Gastrocnemius medialis (tissue), 4 donors: ENCODE data around the gene TEDDM1.

Source experiments
- POLR2A ChIP-seq, 2 donors: fragments of 450-650 bp; IDR thresholded peaks; one replicate each; pipeline ENCODE4 v1.6.1; 2017; ENCODE audit warnings: antibody characterized with exemption in 2 of 2, mild to moderate bottlenecking in 2 of 2, moderate library complexity in 2 of 2
- TF ChIP-seq, protein P1 (sequence below), 5 experiments: fragments of 450-650 bp in 3 of 5; fragments of 200-600 bp in 2 of 5; sonication (generic) in 2 of 5; IDR thresholded peaks in 4 of 5; conservative IDR thresholded peaks in 1 of 5; 1 replicate in 4 of 5; 2 replicates in 1 of 5; pipeline ENCODE4 v1.5.1; 2016 to 2019; ENCODE audit warnings: antibody characterized with exemption in 5 of 5, mild to moderate bottlenecking in 3 of 5, moderate library complexity in 3 of 5

DNA sequence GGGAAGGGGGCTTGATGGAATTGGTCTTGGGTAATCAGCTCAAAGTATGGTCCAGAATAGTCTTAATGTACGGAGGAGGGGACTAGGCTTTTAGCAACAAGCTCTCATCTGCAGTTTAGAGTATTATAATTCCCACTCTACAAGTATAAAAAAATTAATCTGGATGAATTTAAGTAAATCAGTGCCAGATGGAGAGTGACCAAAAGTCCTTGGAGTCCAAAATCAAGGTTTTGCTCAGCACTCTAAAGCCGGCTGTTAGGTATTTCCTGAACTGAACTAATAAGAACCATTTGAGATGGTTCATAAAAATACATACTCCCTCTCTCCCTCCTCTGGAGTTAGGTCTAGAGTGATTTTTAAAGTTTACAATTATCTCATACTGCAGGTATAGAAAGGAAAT, 32.5 kb downstream of the TEDDM1 start:
- no peak for TF ChIP-seq POLR2A (IDR thresholded peaks at IDR 0.05)
- TF ChIP-seq, protein P1, sequence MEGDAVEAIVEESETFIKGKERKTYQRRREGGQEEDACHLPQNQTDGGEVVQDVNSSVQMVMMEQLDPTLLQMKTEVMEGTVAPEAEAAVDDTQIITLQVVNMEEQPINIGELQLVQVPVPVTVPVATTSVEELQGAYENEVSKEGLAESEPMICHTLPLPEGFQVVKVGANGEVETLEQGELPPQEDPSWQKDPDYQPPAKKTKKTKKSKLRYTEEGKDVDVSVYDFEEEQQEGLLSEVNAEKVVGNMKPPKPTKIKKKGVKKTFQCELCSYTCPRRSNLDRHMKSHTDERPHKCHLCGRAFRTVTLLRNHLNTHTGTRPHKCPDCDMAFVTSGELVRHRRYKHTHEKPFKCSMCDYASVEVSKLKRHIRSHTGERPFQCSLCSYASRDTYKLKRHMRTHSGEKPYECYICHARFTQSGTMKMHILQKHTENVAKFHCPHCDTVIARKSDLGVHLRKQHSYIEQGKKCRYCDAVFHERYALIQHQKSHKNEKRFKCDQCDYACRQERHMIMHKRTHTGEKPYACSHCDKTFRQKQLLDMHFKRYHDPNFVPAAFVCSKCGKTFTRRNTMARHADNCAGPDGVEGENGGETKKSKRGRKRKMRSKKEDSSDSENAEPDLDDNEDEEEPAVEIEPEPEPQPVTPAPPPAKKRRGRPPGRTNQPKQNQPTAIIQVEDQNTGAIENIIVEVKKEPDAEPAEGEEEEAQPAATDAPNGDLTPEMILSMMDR (IDR thresholded peaks at IDR 0.05 in 4 of 5, conservative IDR thresholded peaks at IDR 0.05 in 1 of 5), result no peak
